Activated CD4-positive, alpha-beta memory T cell treated with anti-CD3 and anti-CD28 coated beads, Interleukin-2, amount 10 ng/mL, durations not matched to agents 7 days and 5 days (primary cell): Measurements from ENCODE around the gene NID2. TPM values are rescaled to one million over a fixed set of nuclear protein-coding genes. Genes with fewer than 3 reads are reported as not detected.
A peak's percentile ranks its signal among the peaks of the same experiment; 100 is the strongest.

Experiments used
- CTCF ChIA-PET: fragments of 350-600 bp; sonication (Branson Sonifier 250); formaldehyde crosslinking; loops from one replicate; lab custom pipeline; 2021; ENCODE audit warnings: antibody characterized with exemption, inconsistent platforms; lab: Charles Lee
- POLR2A ChIA-PET: fragments of 350-600 bp; sonication (Branson Sonifier 250); formaldehyde crosslinking; loops from one replicate; lab custom pipeline; 2021; ENCODE audit warnings: antibody characterized with exemption; lab: Charles Lee
- DNase-seq: peaks from one replicate; pipeline ENCODE4 v3.0.0-alpha.2; 2020
- H3K27ac Mint-ChIP-seq: one replicate; pipeline ENCODE4 v1.8.0; 2021; ENCODE audit warnings: mild to moderate bottlenecking, mixed read lengths
- H3K27me3 Mint-ChIP-seq: one replicate; pipeline ENCODE4 v1.8.0; 2021; ENCODE audit warnings: mixed read lengths
- H3K36me3 Mint-ChIP-seq: one replicate; pipeline ENCODE4 v1.8.0; 2021; ENCODE audit warnings: low read depth, mixed read lengths
- H3K4me1 Mint-ChIP-seq: one replicate; pipeline ENCODE4 v1.8.0; 2021; ENCODE audit warnings: mixed read lengths
- H3K4me3 Mint-ChIP-seq: one replicate; pipeline ENCODE4 v1.8.0; 2021; ENCODE audit warnings: mild to moderate bottlenecking, mixed read lengths
- H3K9me3 Mint-ChIP-seq: one replicate; pipeline ENCODE4 v1.8.0; 2021; ENCODE audit warnings: mixed read lengths
- total RNA-seq, 2 experiments: library from RNA; stranded (reverse); gene quantifications; one replicate each; pipeline ENCODE4 v1.2.3, GENCODE V29; 2021

NID2 gene
- total RNA-seq, 2 experiments from 2014 or later = 0.15 to 0.18 TPM

GRCh38 chr14:52048116-52048515, 20.7 kb downstream of the NID2 start:
- H3K36me3 Mint-ChIP-seq = no peaks in the 10 kb centered on the region
- peaks cover 6% of the 10 kb centered on the region for H3K27me3 Mint-ChIP-seq
- POLR2A ChIA-PET = no interaction called here
- CTCF ChIA-PET = no interaction called here
- peaks cover 2% of the 10 kb centered on the region for H3K4me1 Mint-ChIP-seq
- no peaks in the 10 kb centered on the region for H3K9me3 Mint-ChIP-seq
- no peak overlapping the region for H3K27ac Mint-ChIP-seq
- DNase-seq = no peak
- H3K4me3 Mint-ChIP-seq = no peak overlapping the region

- ChIA-PET CTCF (interaction anchor here (0.8 to 0.9 kb wide), 2 partner anchors 31 to 50 kb away, joined by 3 read pairs; no protein-coding TSS in a partner anchor), POLR2A (interaction anchor here (1.0 kb wide), 1 partner anchor 26 kb away, joined by 3 read pairs; no protein-coding TSS in a partner anchor)
- DNase-seq = no peak
- H3K36me3 Mint-ChIP-seq = no peaks in the 10 kb centered on the region
- H3K4me3 Mint-ChIP-seq = no peak overlapping the region
- H3K27me3 Mint-ChIP-seq = peaks cover 2% of the 10 kb centered on the region
- H3K4me1 Mint-ChIP-seq = peaks cover 2% of the 10 kb centered on the region
- H3K27ac Mint-ChIP-seq = no peak overlapping the region
- H3K9me3 Mint-ChIP-seq = no peaks in the 10 kb centered on the region
These were observed 22.4 kb downstream of the NID2 start for GRCh38 chr14:52046376-52046917.

GRCh38 chr14:52044791-52045522, 23.9 kb downstream of the NID2 start:
- ChIA-PET CTCF (interaction anchor here (0.7 to 1.0 kb wide), 2 partner anchors 9 to 59 kb away, joined by 3 to 4 read pairs; no protein-coding TSS in a partner anchor), POLR2A (no interaction called here)
- Mint-ChIP-seq H3K4me1 (peaks cover 2% of the 10 kb centered on the region), H3K36me3 (no peaks in the 10 kb centered on the region), H3K27ac (no peak overlapping the region), H3K4me3 (no peak overlapping the region), H3K9me3 (no peaks in the 10 kb centered on the region), H3K27me3 (peaks cover 2% of the 10 kb centered on the region)
- no peak for DNase-seq

GRCh38 chr14:52043690-52044089, 25.2 kb downstream of the NID2 start:
- no peak overlapping the region for H3K27ac Mint-ChIP-seq
- H3K4me3 Mint-ChIP-seq = no peak overlapping the region
- DNase-seq = peak; percentile 35
- H3K36me3 Mint-ChIP-seq = no peaks in the 10 kb centered on the region
- no peaks in the 10 kb centered on the region for H3K9me3 Mint-ChIP-seq
- CTCF ChIA-PET = interaction anchor here (0.7 to 1.7 kb wide), 7 partner anchors 25 to 662 kb away, joined by 3 to 11 read pairs (median 3); partner anchors contain the start of gene NID2
- peaks cover 2% of the 10 kb centered on the region for H3K27me3 Mint-ChIP-seq
- POLR2A ChIA-PET = no interaction called here
- peaks cover 2% of the 10 kb centered on the region for H3K4me1 Mint-ChIP-seq

- ChIA-PET CTCF (interaction anchor here (0.7 to 1.7 kb wide), 4 partner anchors 26 to 230 kb away, joined by 3 to 11 read pairs (median 3); partner anchors contain the start of gene NID2), POLR2A (no interaction called here)
- Mint-ChIP-seq H3K27ac (no peak overlapping the region), H3K4me3 (no peak overlapping the region), H3K27me3 (peaks cover 7% of the 10 kb centered on the region), H3K4me1 (peaks cover 2% of the 10 kb centered on the region), H3K36me3 (no peaks in the 10 kb centered on the region), H3K9me3 (no peaks in the 10 kb centered on the region)
- no peak for DNase-seq
These were observed 26.2 kb downstream of the NID2 start for GRCh38 chr14:52042371-52043289.

GRCh38 chr14:52040598-52040997, 28.3 kb downstream of the NID2 start:
- peaks cover 8% of the 10 kb centered on the region for H3K9me3 Mint-ChIP-seq
- peaks cover 2% of the 10 kb centered on the region for H3K4me1 Mint-ChIP-seq
- no peaks in the 10 kb centered on the region for H3K36me3 Mint-ChIP-seq
- H3K4me3 Mint-ChIP-seq = no peak overlapping the region
- POLR2A ChIA-PET = no interaction called here
- DNase-seq = no peak
- H3K27ac Mint-ChIP-seq = no peak overlapping the region
- CTCF ChIA-PET = no interaction called here
- peaks cover 13% of the 10 kb centered on the region for H3K27me3 Mint-ChIP-seq

GRCh38 chr14:52039124-52039815, 29.6 kb downstream of the NID2 start:
- no peaks in the 10 kb centered on the region for H3K36me3 Mint-ChIP-seq
- no peak overlapping the region for H3K4me3 Mint-ChIP-seq
- POLR2A ChIA-PET = no interaction called here
- CTCF ChIA-PET = no interaction called here
- peaks cover 13% of the 10 kb centered on the region for H3K27me3 Mint-ChIP-seq
- no peak overlapping the region for H3K27ac Mint-ChIP-seq
- peaks cover 2% of the 10 kb centered on the region for H3K4me1 Mint-ChIP-seq
- peaks cover 8% of the 10 kb centered on the region for H3K9me3 Mint-ChIP-seq
- no peak for DNase-seq

- CTCF ChIA-PET = no interaction called here
- POLR2A ChIA-PET = no interaction called here
- Mint-ChIP-seq H3K4me3 (no peak overlapping the region), H3K27me3 (peaks cover 15% of the 10 kb centered on the region), H3K4me1 (no peaks in the 10 kb centered on the region), H3K9me3 (peaks cover 8% of the 10 kb centered on the region), H3K27ac (no peak overlapping the region), H3K36me3 (no peaks in the 10 kb centered on the region)
- DNase-seq = no peak
These were observed 35.7 kb downstream of the NID2 start for GRCh38 chr14:52033101-52033642.

GRCh38 chr14:52032204-52032801, 36.6 kb downstream of the NID2 start:
- peaks cover 8% of the 10 kb centered on the region for H3K9me3 Mint-ChIP-seq
- no peak overlapping the region for H3K4me3 Mint-ChIP-seq
- no peaks in the 10 kb centered on the region for H3K36me3 Mint-ChIP-seq
- CTCF ChIA-PET = no interaction called here
- DNase-seq = no peak
- H3K27me3 Mint-ChIP-seq = peaks cover 14% of the 10 kb centered on the region
- H3K4me1 Mint-ChIP-seq = no peaks in the 10 kb centered on the region
- no peak overlapping the region for H3K27ac Mint-ChIP-seq
- POLR2A ChIA-PET = no interaction called here

- Mint-ChIP-seq H3K4me1 (no peaks in the 10 kb centered on the region), H3K4me3 (no peak overlapping the region), H3K27me3 (peaks cover 14% of the 10 kb centered on the region), H3K27ac (no peak overlapping the region), H3K9me3 (peaks cover 7% of the 10 kb centered on the region), H3K36me3 (no peaks in the 10 kb centered on the region)
- ChIA-PET POLR2A (no interaction called here), CTCF (no interaction called here)
- DNase-seq = no peak
These were observed 37.1 kb downstream of the NID2 start for GRCh38 chr14:52031781-52032180.

GRCh38 chr14:52029881-52030280, 39.0 kb downstream of the NID2 start:
- no peaks in the 10 kb centered on the region for H3K9me3 Mint-ChIP-seq
- H3K4me3 Mint-ChIP-seq = no peak overlapping the region
- H3K27ac Mint-ChIP-seq = no peak overlapping the region
- no peaks in the 10 kb centered on the region for H3K36me3 Mint-ChIP-seq
- no peak for DNase-seq
- H3K27me3 Mint-ChIP-seq = peaks cover 8% of the 10 kb centered on the region
- ChIA-PET CTCF (no interaction called here), POLR2A (no interaction called here)
- peaks cover 7% of the 10 kb centered on the region for H3K4me1 Mint-ChIP-seq

- Mint-ChIP-seq H3K4me3 (no peak overlapping the region), H3K27me3 (peaks cover 5% of the 10 kb centered on the region), H3K36me3 (peaks cover 2% of the 10 kb centered on the region), H3K4me1 (peaks cover 24% of the 10 kb centered on the region), H3K27ac (no peak overlapping the region), H3K9me3 (peaks cover 9% of the 10 kb centered on the region)
- DNase-seq = no peak
- CTCF ChIA-PET = no interaction called here
- POLR2A ChIA-PET = no interaction called here
These were observed 42.0 kb downstream of the NID2 start for GRCh38 chr14:52026901-52027300.
